Endothelial cell of umbilical vein (primary cell): ENCODE measurements around the gene DENND2A.

ENCODE experiments used
- EZH2 ChIP-seq: IDR thresholded peaks from 2 replicates; pipeline ENCODE4 v1.6.1; 2012; ENCODE audit warnings: borderline replicate concordance, low read depth, mild to moderate bottlenecking, moderate library complexity, low read length, inconsistent platforms; ENCODE audit not compliant: severe bottlenecking
- POLR2A ChIP-seq: IDR thresholded peaks from 2 replicates; pipeline ENCODE4 v1.6.1; 2012; ENCODE audit warnings: low read depth, mild to moderate bottlenecking, control low read depth, low read length
- TF ChIP-seq, protein P1 (sequence below), 2 donors: IDR thresholded peaks; 1 replicate in 1 of 2; 2 replicates in 1 of 2; pipeline ENCODE4 v1.5.1; 2011; ENCODE audit warnings: low read length in 2 of 2, mild to moderate bottlenecking in 2 of 2, moderate library complexity in 2 of 2, control low read depth in 1 of 2, inconsistent platforms in 1 of 2, low read depth in 1 of 2; ENCODE audit not compliant: insufficient read depth in 1 of 2; ENCODE audit errors: extremely low read depth in 1 of 2
- TF ChIP-seq, protein P2 (sequence below): IDR thresholded peaks from 2 replicates; pipeline ENCODE4 v1.6.1; 2011; ENCODE audit not compliant: insufficient read depth, insufficient read length

DNA sequence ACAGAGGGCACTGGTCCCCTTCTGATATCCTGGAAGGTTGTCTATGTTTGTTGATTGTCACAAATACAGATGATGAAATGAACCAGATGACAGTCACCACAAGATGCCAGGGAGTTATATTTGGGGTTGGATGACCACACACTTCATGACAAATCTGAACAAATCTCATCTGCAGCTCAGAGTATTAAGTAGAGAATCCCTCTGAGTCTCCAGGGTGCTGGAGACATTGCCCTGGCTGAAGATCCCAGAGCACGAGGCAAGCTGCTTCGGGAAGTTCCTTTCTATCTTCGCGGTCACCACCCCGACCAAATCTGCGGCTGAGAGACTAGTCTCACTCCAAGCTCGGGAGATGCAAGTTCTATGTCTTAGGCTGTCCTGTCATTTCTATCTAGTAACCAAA lies 9.0 kb downstream of the DENND2A start:
- TF ChIP-seq, protein P1, sequence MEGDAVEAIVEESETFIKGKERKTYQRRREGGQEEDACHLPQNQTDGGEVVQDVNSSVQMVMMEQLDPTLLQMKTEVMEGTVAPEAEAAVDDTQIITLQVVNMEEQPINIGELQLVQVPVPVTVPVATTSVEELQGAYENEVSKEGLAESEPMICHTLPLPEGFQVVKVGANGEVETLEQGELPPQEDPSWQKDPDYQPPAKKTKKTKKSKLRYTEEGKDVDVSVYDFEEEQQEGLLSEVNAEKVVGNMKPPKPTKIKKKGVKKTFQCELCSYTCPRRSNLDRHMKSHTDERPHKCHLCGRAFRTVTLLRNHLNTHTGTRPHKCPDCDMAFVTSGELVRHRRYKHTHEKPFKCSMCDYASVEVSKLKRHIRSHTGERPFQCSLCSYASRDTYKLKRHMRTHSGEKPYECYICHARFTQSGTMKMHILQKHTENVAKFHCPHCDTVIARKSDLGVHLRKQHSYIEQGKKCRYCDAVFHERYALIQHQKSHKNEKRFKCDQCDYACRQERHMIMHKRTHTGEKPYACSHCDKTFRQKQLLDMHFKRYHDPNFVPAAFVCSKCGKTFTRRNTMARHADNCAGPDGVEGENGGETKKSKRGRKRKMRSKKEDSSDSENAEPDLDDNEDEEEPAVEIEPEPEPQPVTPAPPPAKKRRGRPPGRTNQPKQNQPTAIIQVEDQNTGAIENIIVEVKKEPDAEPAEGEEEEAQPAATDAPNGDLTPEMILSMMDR (IDR thresholded peaks at IDR 0.05; ENCODE audit: extremely low read depth in 1 of 2, insufficient read depth in 1 of 2, low read depth in 1 of 2, low read length in 2 of 2): no peak
- TF ChIP-seq POLR2A (no peak), EZH2 (no peak)
- TF ChIP-seq, protein P2, sequence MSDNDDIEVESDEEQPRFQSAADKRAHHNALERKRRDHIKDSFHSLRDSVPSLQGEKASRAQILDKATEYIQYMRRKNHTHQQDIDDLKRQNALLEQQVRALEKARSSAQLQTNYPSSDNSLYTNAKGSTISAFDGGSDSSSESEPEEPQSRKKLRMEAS: no peak
